ENCODE results near the gene ATP1B1.
"Not testable (repeated sequence)": the region's sequence is repeated elsewhere in the genome, so short reads cannot be mapped to it uniquely, and the experiment has no call there.

The ATP1B1 gene

DNA sequence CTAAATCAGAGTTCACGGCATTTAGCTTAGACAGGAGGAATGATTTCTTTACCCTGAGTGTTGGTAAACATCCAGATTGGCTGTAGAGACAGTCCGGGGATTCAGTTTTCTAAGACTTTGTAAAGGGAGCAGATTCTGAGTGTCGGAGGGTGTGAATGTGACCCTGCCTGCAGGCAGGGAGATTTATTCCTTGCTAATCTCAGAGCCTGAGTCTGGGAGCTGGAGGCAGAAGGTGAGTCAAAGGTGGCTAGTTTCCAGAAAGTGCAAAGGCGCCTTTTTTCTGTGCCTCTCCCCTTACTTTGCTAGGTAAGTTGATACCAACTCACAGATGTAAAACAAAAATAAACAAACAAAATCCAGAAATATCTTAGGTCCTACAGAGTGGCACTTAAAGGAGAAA lies 11.7 kb downstream of the ATP1B1 start:
- no peak for DNase-seq

DNA sequence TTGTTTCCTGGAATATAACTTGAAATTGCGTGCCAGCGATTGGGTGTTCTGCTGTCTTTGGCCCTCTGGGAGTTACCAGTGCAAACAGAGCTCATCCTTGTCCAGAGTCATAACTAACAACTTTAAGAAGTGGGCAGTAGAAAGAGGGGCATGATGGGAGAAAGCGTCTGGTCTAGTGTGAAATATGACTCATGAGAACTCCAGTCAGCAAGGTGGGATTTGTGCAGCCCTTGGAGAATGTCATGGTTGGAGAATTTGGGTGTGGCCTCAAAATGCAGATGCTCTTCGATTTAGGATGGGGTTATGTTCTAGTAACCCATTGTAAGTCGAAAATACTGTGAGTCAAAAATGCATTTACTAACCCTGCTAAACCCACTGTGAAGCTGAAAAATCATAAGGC lies 12.9 kb downstream of the ATP1B1 start:
- no peak for DNase-seq

DNA sequence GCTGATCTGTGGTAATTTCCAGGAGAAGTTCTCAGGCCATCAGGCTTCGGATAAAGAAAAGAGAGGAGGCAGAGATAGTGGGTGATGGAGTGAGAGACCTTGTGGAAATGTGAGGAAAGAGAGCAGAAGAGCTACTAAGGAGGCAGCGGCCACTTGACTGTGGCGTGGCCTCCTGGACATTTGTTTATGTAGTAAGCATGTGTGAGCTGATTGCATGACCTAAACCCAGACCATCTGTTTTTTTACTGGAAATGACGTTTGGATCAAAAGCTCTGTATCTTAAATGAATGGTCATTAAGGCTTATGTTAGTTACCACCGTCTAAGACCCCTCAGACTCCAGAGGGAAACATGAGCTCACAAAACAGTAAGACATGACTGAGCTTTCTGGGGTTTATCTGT lies 13.6 kb downstream of the ATP1B1 start:
- DNase-seq, result no peak

DNA sequence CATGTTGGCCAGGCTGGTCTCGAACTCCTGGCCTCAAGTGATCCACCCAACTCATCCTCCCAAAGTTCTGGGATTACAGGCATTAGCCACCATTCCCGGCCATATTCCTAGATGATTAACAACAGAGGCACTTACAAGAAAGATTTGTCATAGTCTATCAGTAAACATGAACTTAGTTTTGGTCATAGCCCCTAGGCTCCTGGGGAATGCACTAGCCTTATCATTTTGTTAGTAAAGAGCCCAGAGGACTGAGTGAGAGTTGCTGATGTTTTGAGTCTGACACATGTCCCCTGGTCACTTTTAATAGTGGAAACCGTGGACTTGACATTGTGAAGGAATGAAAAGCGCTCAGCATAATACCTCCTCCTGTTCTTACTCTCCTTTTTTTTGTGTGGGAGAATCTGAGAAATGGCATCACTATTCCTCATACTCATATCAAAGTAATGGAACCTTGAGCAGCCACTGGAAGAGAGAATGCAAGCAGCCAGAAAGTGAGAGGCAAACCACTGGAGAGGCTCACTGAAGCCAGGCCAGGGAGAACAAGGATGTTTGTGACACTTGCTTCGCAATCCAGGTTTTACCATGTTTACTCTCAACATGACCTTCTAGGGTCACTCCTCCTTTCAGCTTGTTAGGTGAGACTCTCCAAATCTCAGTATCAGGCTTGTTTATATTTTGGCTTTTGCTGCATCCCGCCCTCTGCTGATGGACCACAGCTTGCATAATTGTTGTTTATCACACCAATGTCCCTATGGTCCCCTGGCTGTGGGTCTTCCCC lies 14.8 kb downstream of the ATP1B1 start:
- DNase-seq, result no peak

DNA sequence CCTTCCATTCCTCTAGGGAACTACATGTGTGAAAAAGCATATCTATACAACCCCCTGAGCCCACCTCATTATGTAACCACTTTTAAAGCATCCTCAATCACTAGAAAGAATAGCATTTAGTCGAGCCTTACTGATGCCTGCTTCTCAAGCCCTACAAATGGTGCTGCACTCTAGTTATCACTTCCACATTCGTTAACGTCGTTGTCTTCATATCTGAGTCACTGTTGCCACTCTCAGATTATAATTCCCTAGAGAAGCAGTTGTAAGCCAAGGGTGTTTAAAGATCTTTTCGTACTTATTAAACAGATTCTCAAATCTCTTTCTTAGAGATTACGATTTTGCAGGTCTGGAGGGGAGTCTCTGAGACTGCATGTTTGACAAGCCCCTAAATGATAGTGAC lies 16.5 kb downstream of the ATP1B1 start:
- no peak for DNase-seq

DNA sequence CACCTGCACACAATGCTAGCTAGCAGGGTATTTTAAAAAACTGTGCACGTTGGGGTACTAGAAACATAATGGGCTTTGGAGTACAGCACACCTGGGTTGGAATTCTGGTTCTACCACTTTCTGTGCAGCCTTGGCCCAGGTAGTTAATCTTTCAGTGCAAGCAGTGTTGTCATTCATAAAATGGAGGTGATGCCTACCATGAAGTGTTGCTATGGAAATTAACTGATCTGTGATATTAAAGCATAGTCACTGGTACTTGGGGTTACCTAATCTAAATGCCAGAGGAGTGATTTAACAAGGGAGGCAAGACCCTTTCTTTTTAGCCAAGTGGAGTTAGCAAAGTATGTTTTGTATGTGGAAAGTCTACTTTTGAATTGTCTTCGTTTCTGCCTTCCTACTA lies 18.0 kb downstream of the ATP1B1 start:
- DNase-seq, result no peak

DNA sequence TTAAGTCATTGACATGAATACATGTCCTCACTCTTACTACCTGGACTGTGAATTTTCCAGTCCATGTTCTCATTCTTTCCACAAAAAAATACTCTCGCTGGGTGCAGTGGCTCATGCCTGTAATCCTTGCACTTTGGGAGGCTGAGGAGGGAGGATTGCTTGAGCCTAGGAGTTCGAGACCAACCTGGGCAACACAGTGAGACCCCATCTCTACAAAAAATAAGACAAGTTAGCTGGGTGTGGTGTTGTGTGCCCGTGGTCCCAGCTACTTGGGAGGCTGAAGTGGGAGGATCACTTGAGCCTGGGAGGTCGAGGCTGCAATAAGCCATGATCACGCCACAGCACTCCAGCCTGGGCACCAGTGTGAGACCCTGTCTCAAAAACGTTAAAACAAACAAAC lies 19.1 kb downstream of the ATP1B1 start:
- DNase-seq, result not testable (repeated sequence)

DNA sequence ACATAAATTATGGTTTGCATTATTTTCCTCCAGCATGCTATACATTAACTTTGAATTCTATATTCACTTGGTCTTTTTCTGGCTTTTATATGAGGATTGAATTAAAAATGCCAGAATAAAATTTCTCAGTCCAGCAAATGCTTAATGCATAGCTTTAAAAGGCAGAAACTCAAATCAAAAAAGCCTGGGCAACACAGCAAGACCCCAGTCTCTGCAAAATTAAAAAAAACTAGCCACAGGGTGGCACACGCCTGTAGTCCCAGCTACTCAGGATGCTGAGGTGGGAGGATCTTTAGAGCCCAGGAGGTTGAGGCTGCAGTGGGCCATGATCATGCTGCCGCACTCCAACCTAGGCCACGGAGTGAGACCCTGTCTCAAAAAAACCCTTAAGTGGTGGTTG lies 19.8 kb downstream of the ATP1B1 start:
- DNase-seq, result no peak

DNA sequence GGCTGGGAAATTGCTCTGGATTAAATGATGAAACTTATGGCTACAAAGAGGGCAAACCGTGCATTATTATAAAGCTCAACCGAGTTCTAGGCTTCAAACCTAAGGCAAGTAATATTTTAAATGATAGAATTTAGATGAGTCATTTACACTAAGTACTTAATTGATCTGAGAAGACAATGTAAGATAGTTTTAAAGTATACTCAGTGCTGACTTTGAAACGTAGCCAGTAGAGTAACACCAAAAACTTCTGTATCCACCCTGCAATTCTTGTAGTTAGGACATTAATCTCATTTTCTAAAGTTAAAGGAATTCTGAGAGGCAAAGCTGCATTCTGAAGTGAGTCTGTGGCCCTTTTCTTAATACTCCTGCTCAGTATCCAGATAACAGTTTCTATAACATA lies 20.8 kb downstream of the ATP1B1 start:
- DNase-seq, result no peak

DNA sequence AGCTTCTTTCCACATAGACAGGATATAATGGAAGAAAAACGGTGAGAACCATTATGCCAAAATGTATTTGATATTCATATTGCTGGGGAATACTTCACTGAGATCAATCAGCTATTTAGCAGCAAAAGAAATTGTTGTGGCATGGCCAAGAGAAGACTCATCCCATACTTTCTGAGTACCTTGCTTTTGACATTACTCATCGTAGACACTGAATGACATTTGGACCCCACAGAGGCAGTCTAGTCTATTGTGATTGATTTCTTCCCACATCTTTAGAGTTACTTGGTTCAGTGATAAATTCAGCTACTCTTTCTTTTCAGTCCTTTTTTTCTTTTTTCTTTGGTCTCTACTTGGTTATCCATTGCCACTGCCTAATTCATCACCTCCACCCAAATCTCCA lies 22.1 kb downstream of the ATP1B1 start:
- DNase-seq, result no peak

DNA sequence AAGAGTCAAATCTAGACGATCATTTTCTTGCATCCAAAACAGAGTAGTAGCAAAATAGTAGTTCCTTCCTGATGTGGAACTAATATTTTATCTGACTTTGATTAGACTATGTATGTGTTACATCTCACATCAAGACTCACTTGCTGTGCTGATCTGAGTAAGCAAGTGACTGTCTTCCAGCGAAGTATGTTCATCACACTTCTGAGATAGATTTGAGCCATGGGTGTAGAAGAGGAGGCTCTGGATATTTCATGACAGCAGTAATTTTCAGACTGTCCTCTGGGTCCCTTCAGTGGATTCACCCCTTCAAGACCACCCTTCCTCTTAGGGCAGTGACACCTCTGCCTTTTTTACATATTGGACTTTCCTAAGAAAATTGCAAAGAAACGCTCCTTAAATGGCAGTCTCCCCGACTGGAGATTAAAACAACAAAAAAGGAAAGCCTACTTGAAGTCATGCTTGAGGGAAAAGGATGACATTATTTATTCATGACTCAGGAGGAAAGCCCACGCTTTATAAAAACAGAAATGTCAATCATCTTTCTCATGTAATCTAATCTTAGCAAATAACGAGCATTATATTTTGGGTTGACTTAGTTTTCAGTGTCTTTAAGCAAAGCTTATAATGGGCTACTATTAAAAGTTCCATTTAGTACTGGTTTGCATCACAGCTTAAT lies 22.8 kb downstream of the ATP1B1 start:
- no peak for DNase-seq

DNA sequence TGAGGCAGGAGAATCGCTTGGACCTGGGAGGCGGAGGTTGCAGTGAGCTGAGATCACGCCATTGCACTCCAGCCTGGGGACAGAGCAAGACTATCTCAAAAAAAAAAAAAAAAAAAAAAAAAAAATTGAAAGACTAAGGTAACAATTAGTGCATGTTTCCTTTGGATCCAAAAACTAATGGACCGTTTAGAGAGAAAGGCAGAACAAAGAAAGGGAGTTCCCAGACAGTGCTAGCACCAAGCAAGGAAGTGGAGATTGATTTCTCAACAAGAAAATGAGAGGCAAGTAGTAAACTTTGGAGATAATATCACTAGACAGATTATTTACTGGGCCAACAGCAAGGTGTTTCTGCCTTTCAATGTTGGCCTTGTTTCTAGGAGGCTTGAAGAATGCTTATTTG lies 24.2 kb downstream of the ATP1B1 start:
- DNase-seq, result no peak

DNA sequence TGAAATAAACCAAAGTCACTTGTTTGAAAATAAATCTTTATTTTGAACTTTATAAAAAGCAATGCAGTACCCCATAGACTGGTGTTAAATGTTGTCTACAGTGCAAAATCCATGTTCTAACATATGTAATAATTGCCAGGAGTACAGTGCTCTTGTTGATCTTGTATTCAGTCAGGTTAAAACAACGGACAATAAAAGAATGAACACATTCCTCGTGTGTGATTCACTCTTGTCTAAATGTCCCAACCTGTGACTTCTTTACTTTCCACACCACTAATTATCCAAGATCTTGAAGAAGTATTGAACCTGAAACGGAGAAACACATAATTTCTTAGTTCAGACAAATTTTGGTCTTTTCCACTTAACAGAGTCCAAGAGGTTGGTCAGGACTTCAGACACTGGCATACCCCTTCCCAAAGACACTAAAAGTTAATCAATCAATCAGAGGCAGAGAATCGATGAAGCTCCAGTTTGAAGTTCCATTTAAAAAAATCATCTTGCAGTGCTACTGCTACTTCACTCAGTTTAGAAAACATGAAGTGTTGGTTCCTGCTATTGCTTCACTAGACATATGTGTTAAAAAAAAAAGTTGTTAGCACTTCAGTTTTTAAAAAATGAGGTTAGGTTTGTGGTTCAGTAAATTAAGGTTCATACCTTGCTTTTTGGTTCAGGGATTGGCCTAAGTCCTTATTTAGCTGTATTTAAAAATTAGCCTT lies 26.2 kb downstream of the ATP1B1 start:
- DNase-seq, result no peak

DNA sequence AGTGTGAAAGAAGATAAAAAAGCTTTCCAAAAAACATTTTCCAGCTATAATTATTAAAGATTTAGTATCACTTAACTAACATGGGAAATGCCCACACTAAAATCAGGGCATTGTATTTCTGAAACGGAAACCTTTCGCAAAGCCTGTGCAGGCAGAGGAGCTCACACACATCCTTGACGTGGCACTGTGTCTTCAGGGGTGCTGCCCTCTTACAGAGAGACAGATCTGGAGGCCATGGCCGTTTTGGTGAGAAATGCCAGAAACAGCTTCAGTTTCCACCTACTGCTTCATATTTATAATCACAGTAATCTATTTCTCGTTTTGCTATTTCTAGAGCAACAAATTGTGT lies 26.7 kb downstream of the ATP1B1 start:
- no peak for DNase-seq

DNA sequence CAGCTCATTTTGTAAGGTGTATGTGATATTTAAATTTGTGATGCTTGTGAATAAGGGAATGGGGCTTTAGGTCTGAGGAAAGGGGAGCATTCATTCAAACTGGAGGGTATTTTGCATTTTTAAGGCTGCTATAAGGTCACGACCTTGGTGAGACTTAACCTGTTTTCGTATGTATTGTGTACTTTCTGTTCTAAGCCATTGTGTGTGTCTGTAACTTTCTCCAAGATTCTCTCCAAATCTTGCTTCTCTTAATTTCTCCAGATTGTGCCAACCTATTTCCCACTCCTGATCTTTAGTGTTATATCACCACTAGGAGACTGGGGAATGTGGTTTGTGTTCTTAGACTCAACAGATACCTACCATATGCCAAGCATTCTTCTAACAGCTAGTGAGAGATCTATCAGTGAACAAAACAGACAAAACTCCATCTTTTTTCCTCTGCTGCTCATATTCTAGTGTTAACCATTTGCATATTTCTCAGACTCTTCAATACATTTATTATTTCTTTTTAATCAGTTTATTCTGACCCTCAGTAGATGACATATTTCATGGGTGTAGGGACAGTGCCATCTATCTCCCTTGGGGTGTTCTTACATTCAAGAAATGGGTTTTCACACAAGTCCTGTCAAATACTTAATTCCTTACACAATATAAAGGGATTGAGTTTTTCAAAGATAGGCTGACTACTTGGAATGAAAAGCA lies 27.5 kb downstream of the ATP1B1 start:
- DNase-seq, result no peak

DNA sequence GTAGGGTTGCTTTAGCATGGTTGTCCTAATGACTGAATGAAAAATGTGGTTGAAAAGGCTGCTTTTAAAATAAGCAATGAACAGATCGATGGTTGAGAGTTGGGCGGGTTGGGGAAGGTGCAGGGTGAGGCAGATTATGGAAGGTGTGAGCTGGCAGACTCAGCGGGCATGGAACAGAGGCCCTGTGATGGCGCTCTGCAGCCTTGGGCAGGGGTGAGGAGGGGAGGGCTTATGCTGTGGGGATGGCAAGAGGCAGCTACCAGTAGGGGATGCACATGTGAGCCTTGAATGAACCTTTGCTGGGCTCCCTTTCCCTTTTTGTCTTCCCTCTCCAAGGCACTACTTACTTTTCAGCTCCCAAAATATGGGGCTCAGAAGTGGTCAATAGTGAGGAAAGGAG lies 30.9 kb downstream of the ATP1B1 start:
- DNase-seq, result no peak

DNA sequence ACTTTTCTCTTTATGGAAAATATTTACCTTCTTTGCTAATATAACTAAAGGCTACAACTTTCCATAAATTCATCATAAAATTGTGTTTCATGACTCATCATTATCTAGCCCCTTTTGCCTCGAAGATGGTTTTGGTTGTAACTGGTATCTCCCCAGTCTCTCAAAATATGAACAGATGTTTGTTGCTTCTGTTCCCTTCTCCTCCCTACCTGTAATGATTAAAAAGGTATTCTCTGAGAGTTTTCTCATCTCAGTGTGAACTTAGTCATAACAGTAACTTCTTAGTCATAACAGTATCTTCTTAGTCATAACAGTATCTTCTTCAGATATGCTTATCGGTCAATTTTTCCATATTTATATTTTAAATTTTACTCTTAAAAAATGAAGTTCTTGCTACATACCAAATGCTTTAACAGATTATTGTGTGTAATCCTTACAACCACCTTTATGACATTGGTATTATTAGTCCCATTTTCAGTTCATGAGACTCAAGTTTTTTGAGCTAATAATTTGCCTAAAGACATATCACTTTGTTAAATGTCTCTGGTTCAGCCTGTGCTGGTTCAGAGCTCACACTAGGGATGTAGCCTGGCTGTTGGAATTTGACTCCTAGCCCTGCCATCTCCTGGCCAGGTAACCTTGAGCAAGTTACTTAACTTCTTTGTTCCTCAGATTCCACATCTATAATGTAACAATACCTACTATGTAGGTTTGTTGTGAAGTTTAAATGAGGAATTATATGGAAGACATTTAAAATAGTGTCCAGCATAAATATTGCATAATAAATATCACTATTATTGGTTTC lies 32.6 kb downstream of the ATP1B1 start:
- DNase-seq, result no peak

DNA sequence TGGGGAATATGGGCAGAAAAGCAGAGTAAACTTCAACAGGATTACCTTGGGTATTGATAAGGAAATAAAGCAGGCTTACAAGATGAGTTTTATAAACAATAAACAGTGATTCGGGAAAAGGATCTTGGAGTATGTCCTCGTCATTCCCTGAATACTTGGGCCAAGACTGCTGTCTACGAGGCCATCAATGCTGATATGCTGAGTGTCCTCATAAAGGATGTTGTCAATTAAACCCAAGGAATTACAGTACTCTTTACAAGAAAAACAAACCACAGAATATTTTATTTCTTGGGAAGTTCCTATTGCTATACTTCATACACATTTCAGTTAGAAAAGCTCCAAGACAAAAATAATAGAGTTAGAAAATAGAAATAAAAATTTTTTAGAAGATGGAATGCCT lies 34.9 kb downstream of the ATP1B1 start:
- no peak for DNase-seq

DNA sequence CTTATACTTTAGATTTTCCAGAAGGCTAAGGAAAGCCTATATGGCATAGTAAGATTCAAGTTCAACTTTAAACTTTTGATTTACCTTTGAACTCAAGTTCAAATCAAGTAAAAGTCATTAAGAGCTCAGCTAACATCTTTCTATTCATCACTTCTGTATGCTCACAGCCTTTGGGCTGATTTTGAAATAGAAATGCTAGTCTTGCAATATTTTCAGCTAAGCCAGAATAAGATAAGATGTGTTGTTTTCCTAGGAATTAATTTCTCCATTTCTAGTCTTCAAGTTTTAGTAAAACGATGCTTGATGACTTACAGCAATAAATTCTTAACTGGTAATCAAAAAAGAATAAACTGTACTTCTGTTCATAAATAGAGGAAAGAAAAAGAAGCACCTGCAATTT lies 35.6 kb downstream of the ATP1B1 start:
- DNase-seq, result no peak

DNA sequence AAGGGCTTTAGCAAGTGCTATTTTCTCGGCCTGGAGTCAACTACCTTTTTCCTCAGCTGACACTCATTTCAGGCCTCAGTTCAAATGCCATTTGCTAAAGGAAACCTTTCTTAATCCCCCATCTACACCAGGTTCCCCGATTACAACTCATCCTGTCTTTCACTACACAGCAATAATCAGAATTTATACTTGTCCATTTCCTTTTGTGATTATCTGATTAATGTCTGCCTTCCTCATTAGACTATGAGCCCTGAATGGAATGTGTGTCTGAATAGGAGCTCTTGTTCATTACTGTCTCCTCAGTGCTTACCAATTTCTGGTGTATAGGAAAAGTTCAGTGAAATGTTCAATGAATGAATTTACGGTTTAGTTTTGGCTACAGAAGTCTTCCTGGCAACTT lies 36.9 kb downstream of the ATP1B1 start:
- no peak for DNase-seq

DNA sequence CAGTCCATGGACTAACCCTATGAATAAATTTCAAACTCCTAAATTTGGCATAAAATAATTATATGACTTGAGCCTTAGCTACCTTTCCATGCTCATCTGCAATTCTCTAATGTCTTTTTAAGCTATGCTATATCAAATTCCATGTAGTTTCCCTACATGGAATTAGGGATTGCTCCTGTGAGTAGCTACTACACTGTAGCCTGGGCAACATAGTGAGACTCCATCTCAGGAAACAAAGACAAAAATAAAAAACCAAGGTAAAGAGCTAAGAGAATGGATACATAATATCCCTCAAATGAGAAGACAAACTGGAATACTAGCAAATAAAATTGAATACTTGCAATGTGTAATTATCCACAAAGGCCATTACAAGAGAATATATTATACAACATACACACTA lies 37.5 kb downstream of the ATP1B1 start:
- no peak for DNase-seq

DNA sequence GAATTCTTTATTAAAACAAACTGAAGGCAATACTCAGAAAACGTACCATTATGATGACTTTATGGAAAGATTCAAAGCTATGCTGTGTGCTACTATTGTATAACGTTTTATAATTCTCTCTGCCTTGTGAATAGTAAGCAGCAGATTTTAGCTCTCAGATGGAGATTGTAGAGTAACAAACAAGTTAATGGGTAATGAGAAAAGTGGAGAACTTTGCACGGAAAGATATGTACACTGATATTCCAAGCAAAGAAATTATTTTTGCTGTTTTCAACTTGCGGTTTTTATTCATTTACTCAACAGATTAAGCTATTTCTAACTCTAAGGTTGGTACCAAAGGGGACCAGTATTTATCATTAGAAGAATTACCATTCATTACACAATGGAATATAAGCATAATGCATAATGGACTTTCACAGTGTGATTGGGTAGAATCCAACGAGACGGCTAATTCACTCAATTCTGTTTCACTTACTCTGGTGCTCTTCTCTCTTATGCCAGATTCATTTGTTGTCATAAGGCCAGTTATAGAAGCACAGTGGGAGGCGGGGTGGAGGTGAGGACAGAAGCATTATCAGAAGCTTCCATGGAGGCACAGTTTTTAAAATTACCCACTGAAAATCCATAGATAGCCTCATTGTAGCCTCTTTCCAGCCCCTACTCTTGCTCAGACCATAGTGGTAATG lies 38.6 kb downstream of the ATP1B1 start:
- no peak for DNase-seq
